K562 (cell line): ENCODE results near the gene SSR4. TPM values are rescaled to one million over a fixed set of nuclear protein-coding genes. Genes with fewer than 3 reads are reported as not detected.

Experiments
- ATAC-seq: fragments of 200-7000 bp; cut with Tn5 transposase; 3 replicates; pipeline ENCODE4 v1.9.1; 2020; ENCODE audit warnings: moderate library complexity
- BruUV-seq: library from RNA; stranded (reverse); fragments of 400-500 nt; replicated peaks from 2 replicates; lab custom pipeline; 2021; lab: Mats Ljungman, UMichigan
- CTCF ChIA-PET: fragments of 300-600 bp; formaldehyde crosslinking; extraction: SDS; loops from one replicate; lab custom pipeline; 2021; ENCODE audit warnings: low intra/inter-chr PET ratio; lab: Yijun Ruan, JAX
- POLR2A ChIA-PET: fragments of 300-600, 350-650 bp; sonication (Branson Sonifier 250); formaldehyde crosslinking; extraction: SDS; loops from one replicate; lab custom pipeline; 2021; ENCODE audit warnings: antibody characterized with exemption, inconsistent platforms; lab: Yijun Ruan, JAX
- DNase-seq, 4 experiments: peaks; one replicate each; pipeline versions ENCODE4 v3.0.0 to v3.0.0-alpha.2; 2011 to 2018; ENCODE audit warnings: low spot score in 3 of 4, mixed read lengths in 3 of 4; ENCODE audit errors: extremely low read depth in 1 of 4
- FAIRE-seq: peaks from 2 replicates; lab custom pipeline; 2011; peaks lifted over from hg19 to GRCh38; lab: Jason Lieb, UNC
- H2AFZ ChIP-seq: 2 replicates; pipeline ENCODE4 v1.6.0; 2011; ENCODE audit warnings: low read depth, low read length, control low read depth, inconsistent platforms
- H3K27ac ChIP-seq: fragments of 200-600 bp; 3 replicates; pipeline ENCODE4 v1.8.0; 2011; ENCODE audit warnings: low read depth, mild to moderate bottlenecking, control low read depth, inconsistent platforms, low read length, moderate library complexity, mixed read lengths; ENCODE audit errors: extremely low read depth
- H3K27me3 ChIP-seq, 2 experiments: fragments of 300-600 bp in 1 of 2; 2 replicates in 1 of 2; 3 replicates in 1 of 2; pipeline versions ENCODE4 v1.6.0 to v1.8.0; 2011; ENCODE audit warnings: inconsistent platforms in 2 of 2, low read length in 2 of 2, mild to moderate bottlenecking in 1 of 2, mixed read lengths in 1 of 2, moderate library complexity in 1 of 2; ENCODE audit not compliant: control insufficient read depth in 2 of 2, insufficient read depth in 2 of 2
- H3K36me3 ChIP-seq: fragments of 300-600 bp; 3 replicates; pipeline ENCODE4 v1.8.0; 2011; ENCODE audit warnings: mild to moderate bottlenecking, low read length, inconsistent platforms; ENCODE audit not compliant: control insufficient read depth, insufficient read depth
- H3K4me1 ChIP-seq, 2 experiments: fragments of 200-600 bp in 1 of 2; replicated peaks in 1 of 2; 2 replicates in 1 of 2; 3 replicates in 1 of 2; pipeline versions ENCODE4 v1.5.1 to v1.8.0; 2011; ENCODE audit warnings: inconsistent platforms in 2 of 2, low read length in 2 of 2, mild to moderate bottlenecking in 1 of 2, mixed read lengths in 1 of 2, moderate library complexity in 1 of 2; ENCODE audit not compliant: control insufficient read depth in 2 of 2, insufficient read depth in 2 of 2
- H3K4me2 ChIP-seq: 2 replicates; pipeline ENCODE4 v1.6.1; 2011; ENCODE audit warnings: low read length, control low read depth, inconsistent platforms, mixed read lengths; ENCODE audit not compliant: insufficient read depth
- H3K4me3 ChIP-seq: fragments of 200-600 bp; sonication (generic), shearing (Covaris generic); 2 replicates; pipeline ENCODE4 v1.5.1; 2016; ENCODE audit warnings: control low read depth, inconsistent platforms
- H3K79me2 ChIP-seq: fragments of 200-600 bp; 3 replicates; pipeline ENCODE4 v1.8.0; 2011; ENCODE audit warnings: low read length, inconsistent platforms; ENCODE audit not compliant: control insufficient read depth, insufficient read depth
- H3K9ac ChIP-seq, 2 experiments: 2 replicates each; pipeline versions ENCODE4 v1.6.0 to v1.6.1; 2011; ENCODE audit warnings: low read depth in 2 of 2, low read length in 2 of 2, control low read depth in 1 of 2, inconsistent platforms in 1 of 2, mild to moderate bottlenecking in 1 of 2, mixed read lengths in 1 of 2; ENCODE audit not compliant: insufficient read depth in 1 of 2
- H3K9me1 ChIP-seq: one replicate; pipeline ENCODE4 v1.6.0; 2011; ENCODE audit warnings: inconsistent platforms, mild to moderate bottlenecking, low read length, moderate library complexity; ENCODE audit not compliant: control insufficient read depth, insufficient read depth
- H3K9me3 ChIP-seq: replicated peaks from 2 replicates; pipeline ENCODE4 v1.5.1; 2011; ENCODE audit warnings: low read depth, low read length, inconsistent platforms; ENCODE audit not compliant: control insufficient read depth, insufficient read depth
- H4K20me1 ChIP-seq: replicated peaks from 2 replicates; pipeline ENCODE4 v1.6.1; 2011; ENCODE audit warnings: low read length, inconsistent platforms, mixed read lengths; ENCODE audit not compliant: control insufficient read depth, insufficient read depth
- AFF4 ChIP-seq: sonication (generic); formaldehyde crosslinking; IDR thresholded peaks from 2 replicates; pipeline ENCODE4 v1.8.0; 2023; ENCODE audit warnings: mild to moderate bottlenecking, missing genetic modification reagents
- C11orf30 ChIP-seq: fragments of 450-650 bp; IDR thresholded peaks from 2 replicates; pipeline ENCODE4 v1.6.1; 2016; ENCODE audit warnings: low read depth, mild to moderate bottlenecking
- MAFF ChIP-seq: IDR thresholded peaks from 2 replicates; pipeline ENCODE4 v1.6.1; 2012; ENCODE audit warnings: low read length, improper control_type of control experiment
- MAFG ChIP-seq: fragments of 450-650 bp; conservative IDR thresholded peaks from 2 replicates; pipeline ENCODE4 v1.6.1; 2016; ENCODE audit warnings: missing genetic modification characterization, missing compliant biosample characterization
- MAFK ChIP-seq: IDR thresholded peaks from 2 replicates; pipeline ENCODE4 v1.6.1; 2011; ENCODE audit warnings: low read length, improper control_type of control experiment
- TRIM25 ChIP-seq: fragments of 450-650 bp; IDR thresholded peaks from 2 replicates; pipeline ENCODE4 v1.7.0; 2016; ENCODE audit warnings: borderline replicate concordance
- ZNF174 ChIP-seq: fragments of 250-450 bp; sonication (Bioruptor Pico); IDR thresholded peaks from 2 replicates; pipeline ENCODE4 v1.4.0; 2020; ENCODE audit warnings: mild to moderate bottlenecking
- ZNF316 ChIP-seq: fragments of 450-650 bp; IDR thresholded peaks from 2 replicates; pipeline ENCODE4 v1.6.1; 2016
- WGBS: fragments of 100-300 bp; shearing (Covaris generic); methylation state at CpG from one replicate; pipeline ENCODE4 v1.1.6; 2016; ENCODE audit warnings: low coverage, mixed read lengths; ENCODE audit not compliant: insufficient coverage; ENCODE audit errors: missing lambda C conversion rate; 5-methylcytosine and 5-hydroxymethylcytosine counted together
- in situ Hi-C: fragments of 300-500 bp; cut with MboI; formaldehyde crosslinking; loops from 4 replicates; pipeline ENCODE4 v1.15.0; 2018; ENCODE audit warnings: inconsistent platforms, mixed read lengths
- intact Hi-C: fragments of 100-400 bp; cut with micrococcal nuclease; formaldehyde crosslinking; loops from 2 replicates; pipeline ENCODE4 v1.14.2; 2022
- polyA plus RNA-seq, 8 experiments: library from polyadenylated mRNA; depleted of rRNA in 4 of 8; stranded (reverse) in 5 of 8; unstranded in 3 of 8; fragments of >200 nt; fragmentation: Nextera tagmentation in 2 of 8; fragmentation: Illumina TruSeq in 1 of 8; extraction: Ambion mirVana in 2 of 8; extraction: Trizol in 1 of 8; gene quantifications; 2 replicates each; pipeline versions ENCODE4 v1.2.1 to v1.2.3, GENCODE V29; 2011 to 2014; ENCODE audit warnings: inconsistent platforms in 1 of 8, missing spikeins in 1 of 8
- total RNA-seq, 7 experiments: library from RNA; depleted of rRNA in 6 of 7; stranded (reverse); fragments of >200 nt in 6 of 7; fragmentation: Illumina TruSeq in 2 of 7; extraction: Trizol in 2 of 7; gene quantifications; 2 replicates each; pipeline versions ENCODE4 v1.2.1 to v1.2.3, GENCODE V29; 2011 to 2021; ENCODE audit warnings: low replicate concordance in 1 of 7

SSR4 gene
- total and polyA plus RNA-seq, 9 of the 15 experiments (the other 6 are each of a cell fraction or from before 2014, with no cell fraction given), result 146 to 492 (median 272) TPM

- H3K4me2 ChIP-seq, result no peak overlapping the region
- DNase-seq (no peak), ATAC-seq (no peak), FAIRE-seq (no peak)
- no peak overlapping the region for H3K27ac ChIP-seq
- H3K4me1 ChIP-seq, result no peaks in the 10 kb centered on the region
- POLR2A ChIA-PET, result no interaction called here
- BruUV-seq, result no TSS peak
- in situ Hi-C loops, result no loop called here
- H3K36me3 ChIP-seq, result no peaks in the 10 kb centered on the region
- intact Hi-C loops, result no loop called here
- H3K27me3 ChIP-seq, result no peaks in the 10 kb centered on the region
- no peaks in the 10 kb centered on the region for H3K79me2 ChIP-seq
- H3K9ac ChIP-seq, result no peak overlapping the region
- H4K20me1 ChIP-seq, result no peaks in the 10 kb centered on the region
- CTCF ChIA-PET, result no interaction called here
- WGBS, result 2% methylated on average over 6 of the region's 6 CpGs
- no peak overlapping the region for H3K4me3 ChIP-seq
- no peak overlapping the region for H2AFZ ChIP-seq
- H3K9me3 ChIP-seq, result no peaks in the 10 kb centered on the region
- no peaks in the 10 kb centered on the region for H3K9me1 ChIP-seq
- peak; percentile 98 for TF ChIP-seq ZNF316
- no peak for TF ChIP-seq TRIM25
- no peak for TF ChIP-seq ZNF174 (CRISPR knock-in tag)
- peak; percentile 96 for TF ChIP-seq MAFG
- TF ChIP-seq MAFF, result peak; percentile 96
- peak; percentile 94 for TF ChIP-seq MAFK
- peak; percentile 96 for TF ChIP-seq C11orf30
- no peak for TF ChIP-seq AFF4 (CRISPR knock-in tag)
Observed at GRCh38 chrX:153844509-153845082, 50.1 kb downstream of the SSR4 start.
